ENCODE measurements around the gene APBA3.
A peak's percentile ranks its signal among the peaks of the same experiment; 100 is the strongest.

APBA3 gene, protein sequence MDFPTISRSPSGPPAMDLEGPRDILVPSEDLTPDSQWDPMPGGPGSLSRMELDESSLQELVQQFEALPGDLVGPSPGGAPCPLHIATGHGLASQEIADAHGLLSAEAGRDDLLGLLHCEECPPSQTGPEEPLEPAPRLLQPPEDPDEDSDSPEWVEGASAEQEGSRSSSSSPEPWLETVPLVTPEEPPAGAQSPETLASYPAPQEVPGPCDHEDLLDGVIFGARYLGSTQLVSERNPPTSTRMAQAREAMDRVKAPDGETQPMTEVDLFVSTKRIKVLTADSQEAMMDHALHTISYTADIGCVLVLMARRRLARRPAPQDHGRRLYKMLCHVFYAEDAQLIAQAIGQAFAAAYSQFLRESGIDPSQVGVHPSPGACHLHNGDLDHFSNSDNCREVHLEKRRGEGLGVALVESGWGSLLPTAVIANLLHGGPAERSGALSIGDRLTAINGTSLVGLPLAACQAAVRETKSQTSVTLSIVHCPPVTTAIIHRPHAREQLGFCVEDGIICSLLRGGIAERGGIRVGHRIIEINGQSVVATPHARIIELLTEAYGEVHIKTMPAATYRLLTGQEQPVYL

DNA sequence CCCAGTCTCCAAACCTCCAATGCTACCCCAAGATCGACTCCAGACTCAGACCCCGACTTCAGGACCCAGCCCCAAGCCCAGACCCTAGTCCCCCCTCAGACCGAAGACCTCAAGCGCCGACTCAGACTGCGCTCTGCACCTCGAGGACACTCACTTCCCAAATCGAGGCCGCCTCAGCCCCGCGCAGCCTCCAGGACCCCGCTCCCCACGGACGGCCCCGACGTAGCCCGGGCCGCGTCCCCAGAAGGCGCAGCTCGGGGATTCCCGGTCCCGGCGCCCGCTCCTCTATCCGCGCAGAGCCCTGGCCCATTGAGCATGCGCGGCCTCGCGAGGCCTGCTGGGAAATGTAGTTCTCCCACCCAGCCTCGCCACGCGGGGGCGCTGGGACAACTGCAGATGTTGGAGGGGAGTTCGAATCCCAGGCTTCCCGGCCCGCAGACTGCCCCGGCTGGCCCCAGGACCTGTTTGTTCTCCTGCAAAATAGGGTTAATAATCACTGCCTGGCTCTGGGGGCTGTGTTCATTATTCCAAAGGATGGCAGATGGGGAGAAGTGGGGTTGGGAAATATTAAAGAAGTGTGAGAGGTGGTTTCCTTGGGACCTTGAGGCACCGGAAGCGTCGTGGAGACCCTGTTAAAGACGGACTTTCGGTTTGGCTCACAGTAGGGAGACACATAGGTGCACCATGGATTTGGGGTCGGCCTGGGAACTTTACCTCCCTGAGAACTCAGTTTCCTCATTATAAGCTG lies at the start of gene APBA3:
Gene APBA3 (minus strand): TSS at position 311 of the 748 bp plus-strand sequence. CDS start 1,428 bp downstream, outside the sequence.
- DNase-seq: peak; percentile 93 to 97

DNA sequence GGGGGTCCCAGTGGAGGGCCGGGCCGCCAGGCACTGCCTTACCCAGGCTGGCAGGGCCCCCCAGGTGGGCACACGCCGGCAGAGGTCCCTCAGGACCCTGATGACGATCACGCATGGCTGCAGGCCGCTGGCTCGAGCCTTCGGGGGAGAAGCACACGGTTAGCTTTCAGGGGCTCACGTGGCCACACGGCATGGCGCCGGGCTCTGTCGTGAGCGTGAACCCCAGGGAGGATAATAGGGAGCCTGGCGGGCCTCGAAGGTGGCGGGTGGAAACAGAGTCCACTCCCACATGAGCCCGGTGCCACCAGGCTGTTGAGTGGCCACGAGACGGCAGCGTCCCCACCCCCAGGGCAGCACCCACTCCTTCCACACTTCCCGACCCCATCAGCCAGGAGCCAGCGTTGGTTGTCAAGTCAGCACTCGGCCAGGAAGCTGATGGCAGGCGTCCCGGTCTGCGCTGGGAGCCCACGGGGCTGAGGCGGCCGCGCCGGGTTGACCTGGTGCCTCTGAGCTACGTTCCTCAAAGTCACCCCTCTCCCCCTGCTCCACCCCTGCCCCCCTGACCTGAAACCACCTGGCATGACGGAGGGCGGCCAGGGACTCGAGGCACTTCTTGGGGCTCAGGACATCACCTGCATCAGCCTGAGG lies 49.3 kb upstream of the APBA3 start:
- no peak for DNase-seq

DNA sequence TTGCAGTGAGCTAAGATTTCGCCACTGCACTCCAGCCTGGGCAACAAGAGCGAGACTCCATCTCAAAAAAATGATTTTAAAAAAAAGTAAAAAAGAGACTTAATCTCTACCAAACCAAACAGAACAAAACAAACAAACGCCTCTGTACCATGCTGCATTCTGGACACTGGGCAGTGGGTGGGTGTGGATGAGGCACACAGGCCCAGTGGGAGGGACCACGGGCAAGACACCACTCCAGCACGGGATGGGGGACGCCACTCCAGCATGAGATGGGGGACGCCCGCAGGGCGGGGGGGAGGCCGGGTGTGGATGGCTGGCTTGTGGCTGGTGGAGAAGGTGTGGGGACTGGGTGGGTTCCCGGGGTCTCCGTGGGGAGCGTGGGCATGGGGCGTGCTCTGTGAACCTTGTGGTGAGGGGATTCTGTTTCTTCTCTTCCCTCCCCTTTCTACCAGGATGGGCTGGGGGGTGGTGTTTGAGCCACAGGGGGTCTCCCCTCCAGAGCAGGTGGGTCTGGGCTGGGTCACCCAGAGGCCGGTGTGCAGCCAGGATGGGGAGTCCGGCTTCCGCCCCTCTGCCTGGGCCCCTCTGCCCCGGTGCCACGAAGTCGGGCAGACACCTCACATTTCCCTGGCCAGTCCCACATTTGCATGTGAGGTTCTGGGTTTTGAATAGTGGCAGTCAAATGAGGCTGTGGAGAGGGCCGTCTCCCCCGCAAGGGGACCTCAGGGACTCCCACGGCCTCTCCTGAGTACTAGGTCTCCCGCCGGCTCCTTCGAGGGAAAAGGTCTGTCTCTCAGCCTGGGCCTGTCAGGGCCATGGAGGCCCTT lies 48.6 kb upstream of the APBA3 start:
- no peak for DNase-seq

DNA sequence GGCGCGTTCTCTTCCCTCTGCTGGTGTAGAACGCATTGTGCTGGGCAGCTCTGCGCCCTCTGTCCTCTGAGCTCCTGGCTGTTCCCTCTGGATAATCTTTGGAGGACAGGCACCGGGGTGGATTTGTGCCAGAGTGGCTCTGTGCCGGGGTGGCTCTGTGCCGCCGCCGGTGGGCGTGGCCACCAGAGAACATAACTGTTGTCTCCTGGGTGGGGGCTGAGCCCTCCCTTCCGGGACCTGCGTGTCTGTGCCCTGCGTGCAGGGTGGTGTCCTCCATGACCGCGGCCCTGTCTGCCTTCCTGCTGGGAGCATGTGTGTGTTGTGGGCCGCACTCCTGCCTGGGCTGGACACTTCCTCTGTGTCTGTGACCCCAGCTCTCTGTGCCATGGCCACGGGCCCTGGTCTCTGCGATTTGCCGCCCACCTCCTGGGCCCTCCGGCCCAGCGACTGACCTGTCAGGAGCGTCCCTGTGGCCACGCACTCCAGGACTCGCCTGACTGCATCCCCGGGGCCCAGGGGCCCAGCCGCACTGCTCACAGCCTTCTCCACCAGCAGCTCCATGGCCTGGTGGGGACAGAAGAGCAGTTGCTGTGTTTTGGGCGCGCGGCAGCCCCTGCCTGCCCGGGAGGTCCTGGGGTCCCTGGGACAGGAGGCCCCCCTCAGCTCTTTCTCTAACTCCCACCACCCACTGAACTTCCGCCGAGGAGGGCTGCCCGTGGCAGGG lies 47.1 kb upstream of the APBA3 start:
- no peak for DNase-seq

DNA sequence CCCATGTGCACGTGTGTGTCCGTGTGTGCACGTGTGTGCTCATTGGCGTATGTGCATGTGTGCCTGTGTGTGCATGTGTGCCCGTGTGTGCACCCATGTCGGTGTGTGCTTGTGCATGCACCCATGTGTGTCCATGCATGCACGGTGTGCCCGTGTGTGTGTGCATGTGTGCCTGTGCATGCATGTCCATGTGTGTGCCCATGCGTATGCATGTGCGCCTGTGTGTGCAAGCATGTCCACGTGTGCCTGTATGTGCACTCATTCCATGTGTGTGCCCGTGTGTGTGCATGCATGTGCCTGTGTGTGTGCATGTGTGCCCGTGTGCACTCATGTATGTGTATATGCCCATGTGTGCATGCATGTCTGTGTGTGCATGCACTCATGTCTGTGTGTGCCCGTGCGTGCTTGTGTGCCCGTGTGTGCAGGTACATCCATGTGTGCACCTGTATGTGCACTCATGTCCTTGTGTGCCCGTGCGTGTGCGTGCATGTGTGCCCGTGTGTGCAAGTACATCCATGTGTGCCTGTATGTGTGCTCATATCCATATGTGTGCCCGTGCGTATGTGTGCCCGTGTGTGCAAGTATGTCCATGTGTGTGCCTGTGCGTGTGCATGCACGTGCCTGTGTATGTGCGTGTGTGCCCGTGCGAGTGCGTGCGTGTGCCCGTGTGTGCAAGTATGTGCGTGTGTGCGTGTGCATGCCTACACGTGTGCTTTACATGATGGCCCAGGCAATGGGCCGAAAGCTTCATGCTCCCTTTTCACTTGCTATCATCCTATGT lies 46.3 kb upstream of the APBA3 start:
- no peak for DNase-seq

DNA sequence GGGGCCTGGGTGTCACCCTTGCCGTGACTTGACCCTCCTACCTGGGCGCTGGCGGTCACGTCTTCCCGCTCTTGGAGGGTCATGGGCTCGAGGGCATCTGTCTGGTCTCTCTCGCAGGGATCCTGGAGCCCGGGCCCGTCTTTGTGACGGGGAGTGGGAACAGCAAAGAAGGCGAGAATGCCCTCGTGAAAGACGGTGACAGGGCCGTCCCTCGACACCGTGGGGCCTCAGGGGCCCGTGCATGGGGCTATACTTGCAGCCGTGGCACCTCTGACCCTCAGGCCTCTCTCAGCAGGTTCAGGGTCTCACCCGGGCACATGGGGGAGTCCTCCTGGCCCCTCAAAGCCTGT lies 45.6 kb upstream of the APBA3 start:
- no peak for DNase-seq

DNA sequence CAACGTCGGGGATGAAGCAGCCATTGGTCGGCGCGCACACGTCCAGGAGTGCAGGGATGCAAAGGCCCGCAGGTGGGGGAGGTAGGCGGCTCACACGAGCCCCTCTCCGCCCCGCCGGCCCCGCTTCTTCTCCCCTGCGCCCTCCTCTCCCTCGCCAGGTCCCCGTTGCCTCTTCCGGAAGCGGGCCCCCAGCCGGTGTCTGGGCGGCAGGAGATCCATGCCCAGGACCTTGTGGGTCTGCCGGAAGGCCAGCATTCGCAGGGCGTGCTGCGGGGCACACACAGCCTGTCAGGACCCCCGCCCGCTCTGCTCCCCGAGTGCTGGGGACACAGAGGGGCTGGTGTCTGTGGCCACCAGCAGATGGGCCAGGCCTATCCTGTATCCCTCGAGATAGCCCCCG lies 44.4 kb upstream of the APBA3 start:
- no peak for DNase-seq

DNA sequence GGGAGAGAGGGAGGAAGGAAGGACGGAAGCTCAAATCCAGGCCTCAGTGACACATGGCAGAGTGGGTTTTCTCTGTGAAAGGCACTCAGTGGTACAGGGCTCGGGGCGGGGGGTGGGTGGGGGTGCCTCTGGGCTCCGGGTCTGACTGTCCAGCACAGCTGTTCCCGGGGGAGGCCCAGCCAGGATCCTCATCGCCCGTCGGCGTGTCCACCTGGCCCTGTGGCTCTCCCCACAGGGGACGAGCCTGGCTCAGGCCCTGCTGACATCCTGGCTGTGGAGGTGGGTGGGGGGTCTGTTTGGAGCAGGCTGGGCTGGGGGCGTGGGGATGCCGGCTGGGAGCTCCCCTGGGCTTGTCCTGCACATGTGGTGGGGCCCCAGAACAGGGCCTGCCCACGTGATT lies 42.9 kb upstream of the APBA3 start:
- DNase-seq: no peak

DNA sequence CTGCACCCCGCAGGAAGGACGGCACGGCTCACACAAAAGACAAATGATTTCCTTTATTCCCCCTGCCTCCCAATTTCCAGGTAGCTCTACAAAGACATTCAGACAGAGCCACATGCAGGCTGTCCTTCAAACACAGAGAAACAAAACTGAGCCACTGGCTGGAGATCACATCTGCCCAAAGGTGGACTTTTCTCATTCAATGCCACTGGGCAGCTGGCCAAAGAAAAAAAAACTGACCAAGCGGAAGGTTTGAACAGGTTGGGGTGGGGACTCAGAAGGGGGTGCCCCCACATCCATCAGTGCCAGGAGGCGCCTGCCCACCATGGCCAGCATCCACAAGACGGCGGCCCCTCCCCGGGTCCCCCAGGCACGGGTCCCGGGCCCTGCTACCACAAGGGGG lies 42.5 kb upstream of the APBA3 start:
- no peak for DNase-seq

DNA sequence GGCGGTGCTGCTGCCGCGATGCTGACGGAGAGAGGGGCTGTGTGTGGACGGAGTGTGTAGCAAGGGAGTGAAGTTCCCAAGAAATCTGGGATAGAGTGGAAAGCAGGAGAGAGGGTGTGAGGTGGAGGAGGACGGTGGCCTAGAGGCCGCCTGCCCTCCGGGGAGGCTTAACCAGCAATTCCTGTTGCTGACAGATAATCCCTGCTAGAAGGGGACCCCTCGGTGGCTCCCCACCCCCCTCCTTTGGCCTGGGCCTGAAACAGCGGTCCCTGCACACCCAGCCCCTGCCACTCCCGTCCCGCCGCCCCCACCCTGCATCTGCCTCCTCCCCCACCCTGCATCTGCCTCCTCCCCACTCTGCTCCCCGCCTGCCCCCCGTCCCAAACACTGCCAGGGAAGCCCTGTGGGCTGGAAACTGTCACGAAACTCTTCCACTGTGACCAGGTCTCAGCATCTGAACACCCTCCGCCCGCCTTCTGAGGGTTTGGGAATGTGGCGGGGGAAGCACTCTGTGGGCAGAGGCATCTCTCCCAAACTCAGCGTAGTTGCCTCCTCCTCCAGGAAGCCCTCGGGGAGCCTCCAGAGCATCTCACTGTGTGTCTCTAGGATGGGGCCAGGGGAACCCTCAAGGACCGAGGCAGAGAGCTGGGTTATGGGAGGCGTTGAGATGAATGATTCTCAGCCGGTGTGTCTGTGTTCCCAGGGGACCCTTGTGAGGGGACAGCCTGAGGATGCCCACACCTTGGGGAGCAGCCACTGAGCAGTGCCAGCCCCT lies 41.8 kb upstream of the APBA3 start:
- no peak for DNase-seq

DNA sequence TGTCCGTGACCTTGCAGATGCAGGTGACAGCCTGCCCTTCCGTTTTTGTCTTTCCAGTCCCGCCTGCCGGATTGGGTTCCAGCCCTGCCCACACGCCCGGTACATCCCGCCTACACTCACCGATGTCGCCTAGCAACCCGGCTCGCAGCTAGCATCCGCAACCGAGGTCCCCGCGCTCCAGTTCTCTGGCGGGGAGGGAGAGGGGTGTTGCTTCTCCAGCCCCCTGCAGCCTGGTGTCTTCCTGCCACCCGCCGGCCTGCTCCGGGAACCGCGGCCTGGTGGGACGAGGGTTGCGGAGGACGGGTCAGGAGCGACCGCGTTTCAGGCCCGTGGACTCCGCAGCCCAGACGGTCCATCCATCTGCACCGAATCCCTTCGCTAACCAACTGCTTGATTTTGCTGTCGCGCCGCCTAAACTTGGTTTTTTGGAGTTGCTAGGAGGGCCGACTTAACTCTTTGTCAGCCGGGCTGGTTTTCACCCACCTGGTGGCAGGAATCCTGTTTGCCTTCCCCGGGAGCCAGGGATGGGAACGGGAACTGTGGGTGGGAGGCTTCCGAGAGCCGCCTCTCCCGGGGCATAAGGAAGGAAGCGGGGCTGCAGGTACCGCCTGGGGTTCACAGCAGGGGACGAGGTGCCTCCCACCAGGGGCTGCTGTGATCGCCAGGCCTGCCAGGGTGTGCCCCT lies 40.1 kb upstream of the APBA3 start:
- DNase-seq: peak; percentile 58 to 63

DNA sequence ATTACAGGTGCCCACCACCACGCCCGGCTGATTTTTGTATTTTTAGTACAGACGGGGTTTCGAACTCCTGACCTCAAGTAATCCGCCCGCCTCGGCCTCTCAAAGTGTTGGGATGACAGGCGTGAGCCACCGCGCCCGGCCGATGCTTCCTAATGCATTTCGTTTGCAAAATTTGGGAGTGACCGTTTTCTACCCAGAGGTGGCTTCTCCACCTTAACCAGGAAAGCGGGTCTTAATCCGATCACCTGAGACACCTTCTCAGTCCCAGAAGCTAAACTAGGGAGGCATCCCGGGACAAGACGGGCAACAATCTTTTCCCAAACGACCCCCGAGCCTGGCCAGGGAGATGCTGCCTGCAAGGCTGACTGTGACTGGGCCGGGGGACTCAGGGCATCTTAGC lies 39.5 kb upstream of the APBA3 start:
- no peak for DNase-seq

DNA sequence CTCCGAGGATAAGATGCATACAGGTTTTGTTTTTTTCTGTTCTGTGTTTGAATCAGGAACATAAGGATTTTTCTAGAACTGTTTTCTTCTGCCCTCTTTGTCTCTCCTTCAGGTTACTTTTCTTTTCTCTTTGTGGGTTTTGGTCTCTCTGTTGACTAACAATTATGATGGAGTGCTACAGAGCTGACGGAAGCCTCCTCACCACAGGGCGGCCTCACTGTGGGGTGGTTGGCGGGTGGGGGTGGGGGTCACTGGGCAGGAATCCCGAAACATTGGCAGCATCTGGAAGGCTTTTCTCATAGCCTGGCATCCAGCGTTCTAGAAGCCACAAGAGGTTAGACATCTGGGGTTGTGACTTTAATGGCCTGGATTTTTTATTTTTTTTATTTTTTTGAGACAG lies 36.6 kb upstream of the APBA3 start:
- no peak for DNase-seq

DNA sequence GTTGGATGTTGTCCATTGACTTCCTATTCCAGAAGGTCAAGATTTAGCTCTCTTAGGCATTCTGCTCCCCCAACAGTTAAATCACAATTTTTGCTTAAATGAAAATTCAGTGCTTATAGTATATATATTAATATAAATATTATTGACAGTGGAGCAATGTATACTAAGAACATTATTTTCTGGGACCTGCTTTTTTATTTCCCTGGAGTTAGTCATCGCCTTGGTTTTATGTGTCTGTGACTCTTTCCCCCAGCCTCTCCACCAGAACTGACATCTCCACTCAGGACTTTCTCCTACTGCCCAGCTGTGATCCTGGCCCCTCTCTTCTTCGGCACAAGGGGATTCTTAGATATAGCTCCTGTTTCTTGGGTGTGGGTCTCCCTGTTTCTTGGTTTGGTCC lies 34.9 kb upstream of the APBA3 start:
- no peak for DNase-seq

DNA sequence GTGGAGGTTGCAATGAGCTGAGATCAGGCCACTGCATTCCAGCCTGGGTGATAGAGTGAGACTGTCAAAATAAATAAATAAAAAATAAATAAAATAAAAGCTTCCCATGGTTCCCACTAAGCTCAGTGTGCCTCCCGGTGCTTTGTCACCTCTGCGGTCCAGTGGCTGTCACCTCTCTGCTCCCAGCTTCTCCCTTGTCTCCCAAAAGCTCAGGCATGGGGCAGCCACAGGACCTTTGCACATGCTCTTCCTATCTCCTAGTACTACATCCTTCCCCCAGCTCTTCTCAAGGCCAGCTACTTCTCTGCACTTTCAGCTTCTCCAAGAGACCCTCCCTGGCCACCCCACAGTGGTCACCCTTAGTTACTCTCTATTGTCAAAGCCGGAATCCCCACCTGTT lies 32.3 kb upstream of the APBA3 start:
- no peak for DNase-seq

DNA sequence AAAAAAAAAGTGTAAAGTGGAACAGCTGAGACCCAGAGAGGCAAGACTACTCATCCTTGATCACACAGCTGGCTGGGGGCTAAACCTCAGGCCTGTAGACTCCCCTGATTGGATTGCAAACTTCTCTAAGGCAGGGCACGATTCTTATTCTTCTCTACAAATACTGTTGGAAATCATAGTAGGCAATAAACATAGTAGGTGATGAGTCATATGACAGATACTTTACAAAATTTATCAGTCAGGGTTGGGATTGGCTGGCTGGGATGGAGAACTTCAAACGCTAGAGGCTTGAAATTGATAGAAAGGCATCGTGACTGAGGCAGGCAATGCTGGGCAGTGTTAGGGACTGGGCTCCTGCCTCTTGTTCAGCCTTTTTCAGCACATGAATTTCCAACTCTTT lies 30.6 kb upstream of the APBA3 start:
- DNase-seq: no peak

DNA sequence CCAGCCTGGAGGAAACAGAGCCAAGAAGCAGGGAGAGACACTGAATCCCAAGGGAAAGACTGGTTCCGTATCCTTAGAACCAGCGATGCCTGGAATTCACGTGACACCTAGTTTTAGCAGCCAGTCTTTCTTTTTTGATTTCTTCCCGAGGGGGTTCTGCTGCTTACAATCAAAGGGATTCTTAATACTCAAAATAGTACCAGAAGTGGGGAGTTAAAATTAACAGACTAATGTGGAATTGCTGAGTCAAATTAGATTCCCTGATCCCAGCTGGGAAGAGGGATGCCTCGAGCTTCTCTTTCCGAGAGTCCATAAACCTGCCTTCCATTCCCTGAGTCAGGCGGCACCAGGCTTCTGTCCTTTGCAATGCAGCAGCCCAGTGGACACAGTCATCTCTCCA lies 29.4 kb upstream of the APBA3 start:
- no peak for DNase-seq

DNA sequence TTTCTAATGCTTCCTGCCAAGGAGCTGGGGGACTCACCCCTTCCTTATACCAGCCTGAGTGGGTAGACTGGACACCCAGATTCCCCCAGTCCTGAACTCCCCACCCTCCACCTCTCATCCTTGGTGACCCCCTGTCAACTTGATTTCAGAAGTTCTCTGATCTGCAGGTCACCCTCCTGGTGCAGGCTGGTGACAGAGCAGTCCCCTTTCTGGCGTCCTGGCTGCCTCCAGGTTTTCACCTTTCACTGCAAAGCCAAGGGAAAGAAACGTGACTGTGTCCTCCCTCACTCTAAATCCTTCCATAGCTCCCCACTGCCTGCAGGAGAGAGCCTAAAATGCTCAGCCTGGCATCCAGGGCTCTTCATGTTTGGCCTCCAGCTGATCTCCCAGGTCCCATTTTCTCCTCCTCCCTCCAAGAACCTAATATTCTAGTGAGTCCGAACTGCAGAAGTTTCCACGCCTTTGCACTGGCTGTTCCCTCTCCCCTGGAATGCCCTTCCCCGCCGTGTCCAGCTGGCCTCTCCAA lies 28.8 kb upstream of the APBA3 start:
- no peak for DNase-seq

DNA sequence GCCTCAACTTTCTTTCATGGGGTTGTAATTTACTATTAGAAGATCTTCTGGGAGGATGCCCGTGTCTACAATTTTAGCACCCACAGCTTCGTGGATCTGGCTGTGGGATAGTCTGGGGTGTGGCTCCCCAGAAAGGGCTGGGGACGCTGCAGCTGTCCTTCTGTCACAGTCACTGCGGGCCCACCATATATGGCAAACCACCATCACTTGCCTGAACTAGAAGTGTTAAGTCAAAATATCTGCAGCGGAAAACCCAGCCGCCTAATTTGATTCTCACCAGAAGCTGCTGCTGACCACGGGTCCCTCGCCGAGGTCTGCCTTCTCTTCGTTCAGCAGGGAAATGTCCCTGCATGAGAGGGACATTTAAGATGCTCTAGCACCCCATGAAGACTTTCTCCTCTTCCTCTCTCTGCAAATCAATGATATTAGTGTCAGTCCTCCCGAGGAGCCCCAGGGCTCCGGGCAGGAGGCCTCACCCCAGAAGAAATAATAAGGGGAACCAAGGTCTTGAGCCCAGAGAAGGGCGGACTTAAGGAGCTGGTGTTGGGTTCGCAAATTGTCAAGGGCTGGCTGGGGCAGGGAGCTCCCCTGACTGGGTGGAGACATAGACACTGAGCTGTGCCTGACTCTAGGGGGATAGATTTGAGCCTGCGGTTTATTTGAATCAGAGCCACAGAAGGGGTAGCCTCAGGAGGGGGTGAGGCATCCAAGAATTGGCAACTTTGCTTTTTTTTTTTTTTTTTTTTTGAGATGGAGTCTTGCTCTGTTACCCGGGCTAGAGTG lies 27.7 kb upstream of the APBA3 start:
- DNase-seq: no peak

Data from stimulated activated CD4-positive, alpha-beta T cell treated with anti-CD3 and anti-CD28 coated beads, Interleukin-4, amount 100 ng/mL, for 4 hours (primary cell).